ENCODE data around the gene EIF2B4. TPM values are rescaled to one million over a fixed set of nuclear protein-coding genes. Genes with fewer than 3 reads are reported as not detected.

Gene EIF2B4
- total RNA-seq, 1 experiment from 2014 or later, result 50.1 TPM

DNA sequence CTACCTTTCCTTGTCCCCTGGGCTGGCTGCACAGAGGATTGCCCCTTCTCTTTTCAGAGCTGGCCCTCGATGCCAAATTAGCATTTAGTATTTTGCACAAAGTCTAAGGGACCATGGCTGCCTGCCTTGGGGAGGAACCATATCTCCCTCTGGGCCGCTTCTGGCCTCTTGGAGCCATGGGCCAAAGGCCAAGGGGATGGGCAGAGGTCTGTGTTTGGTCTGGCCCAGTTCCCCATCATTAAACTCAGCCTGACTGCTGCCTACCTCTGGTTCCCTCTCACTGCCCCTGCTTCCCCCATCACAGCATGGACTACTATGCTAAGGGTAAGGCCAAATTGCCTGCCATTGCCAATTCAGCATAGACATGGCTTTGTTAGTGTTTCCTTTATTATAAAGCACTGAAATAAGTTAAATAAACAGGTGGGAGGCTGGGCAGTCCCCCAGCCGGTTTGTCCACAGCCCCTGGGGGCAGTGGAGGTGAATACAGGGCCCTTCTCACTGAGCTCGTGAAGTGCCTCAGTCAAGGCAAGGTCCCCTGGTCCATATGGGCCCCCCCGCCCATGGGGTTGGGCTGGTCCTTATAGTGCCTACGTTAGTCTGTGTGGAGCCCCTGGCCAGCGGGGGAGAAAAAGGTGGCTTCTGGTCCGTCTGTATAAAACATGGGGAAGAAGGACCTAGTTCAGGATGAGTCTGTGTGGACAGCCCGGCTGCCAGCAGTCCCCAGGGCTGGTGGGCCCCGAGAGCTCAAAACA, 6.9 kb upstream of the EIF2B4 start:
- peak overlapping the region; percentile 63 for H3K27ac Mint-ChIP-seq (ENCODE audit: low read depth, unreplicated experiment)
- peaks cover 86% of the 10 kb centered on the region for H3K36me3 Mint-ChIP-seq (ENCODE audit: insufficient read depth, unreplicated experiment)
- H3K9me3 Mint-ChIP-seq (ENCODE audit: unreplicated experiment), result no peaks in the 10 kb centered on the region

GRCh38 chr2:27376151-27376865, 6.2 kb upstream of the EIF2B4 start:
- Mint-ChIP-seq H3K9me3 (ENCODE audit: unreplicated experiment) (no peaks in the 10 kb centered on the region), H3K36me3 (ENCODE audit: insufficient read depth, unreplicated experiment) (peaks cover 89% of the 10 kb centered on the region), H3K27me3 (ENCODE audit: insufficient read depth, unreplicated experiment) (no peaks in the 10 kb centered on the region), H3K4me1 (ENCODE audit: insufficient read depth, unreplicated experiment) (peaks cover 19% of the 10 kb centered on the region), H3K4me3 (ENCODE audit: unreplicated experiment) (no peak overlapping the region), H3K27ac (ENCODE audit: low read depth, unreplicated experiment) (no peak overlapping the region)
- TSS peak; percentile 3 for BruUV-seq (replicated peaks)
- ChIA-PET CTCF (no interaction called here), POLR2A (no interaction called here)
- DNase-seq (ENCODE audit: unreplicated experiment), result no peak
- TF ChIP-seq CTCF (IDR thresholded peaks at IDR 0.05; ENCODE audit: unreplicated experiment), result no peak
- intact Hi-C loops (cut with micrococcal nuclease), result no loop called here

More for the DNA sequence above, 6.9 kb upstream of the EIF2B4 start:
- Mint-ChIP-seq H3K4me3 (ENCODE audit: unreplicated experiment) (no peak overlapping the region), H3K27me3 (ENCODE audit: insufficient read depth, unreplicated experiment) (no peaks in the 10 kb centered on the region), H3K4me1 (ENCODE audit: insufficient read depth, unreplicated experiment) (peaks cover 24% of the 10 kb centered on the region)
- ChIA-PET CTCF (no interaction called here), POLR2A (interaction anchor here (5.4 to 5.6 kb wide), 2 partner anchors 7 to 55 kb away, joined by 52 to 114 read pairs; partner anchors contain the start of genes EIF2B4, MPV17 and SNX17)
- BruUV-seq (replicated peaks), result no TSS peak
- TF ChIP-seq CTCF (IDR thresholded peaks at IDR 0.05; ENCODE audit: unreplicated experiment), result no peak
- intact Hi-C loops (cut with micrococcal nuclease), result no loop called here
- no peak for DNase-seq (ENCODE audit: unreplicated experiment)

DNA sequence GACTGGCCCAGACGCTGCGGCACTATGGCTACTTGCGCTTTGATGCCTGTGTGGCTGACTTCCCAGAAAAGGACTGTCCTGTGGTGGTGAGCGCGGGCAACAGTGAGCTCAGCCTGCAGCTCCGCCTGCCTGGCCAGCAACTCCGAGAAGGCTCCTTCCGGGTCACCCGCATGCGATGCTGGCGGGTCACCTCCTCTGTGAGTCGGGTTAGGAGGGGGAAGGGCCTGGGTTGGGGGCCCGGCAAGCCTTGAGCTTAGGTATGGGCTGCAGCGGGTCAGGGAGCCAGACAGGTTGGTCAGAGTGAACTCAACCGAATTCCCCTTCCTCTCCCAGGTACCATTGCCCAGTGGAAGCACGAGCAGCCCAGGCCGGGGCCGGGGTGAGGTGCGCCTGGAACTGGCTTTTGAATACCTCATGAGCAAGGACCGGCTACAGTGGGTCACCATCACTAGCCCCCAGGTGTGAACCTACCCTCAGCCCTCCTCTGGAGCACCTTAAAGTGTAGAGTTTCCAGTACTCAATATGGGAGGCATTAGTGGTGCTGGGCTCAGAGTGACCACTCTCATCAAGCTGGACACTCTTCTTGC, 5.5 kb upstream of the EIF2B4 start:
- no peak overlapping the region for H3K27ac Mint-ChIP-seq (ENCODE audit: low read depth, unreplicated experiment)
- DNase-seq (ENCODE audit: unreplicated experiment), result no peak
- no peaks in the 10 kb centered on the region for H3K27me3 Mint-ChIP-seq (ENCODE audit: insufficient read depth, unreplicated experiment)
- no peaks in the 10 kb centered on the region for H3K9me3 Mint-ChIP-seq (ENCODE audit: unreplicated experiment)
- H3K36me3 Mint-ChIP-seq (ENCODE audit: insufficient read depth, unreplicated experiment), result peaks cover 85% of the 10 kb centered on the region
- POLR2A ChIA-PET, result interaction anchor here (0.6 to 1.4 kb wide), 2 partner anchors 19 to 884 kb away, joined by 3 to 5 read pairs; partner anchors contain the start of gene GTF3C2
- peaks cover 18% of the 10 kb centered on the region for H3K4me1 Mint-ChIP-seq (ENCODE audit: insufficient read depth, unreplicated experiment)
- no peak for TF ChIP-seq CTCF (IDR thresholded peaks at IDR 0.05; ENCODE audit: unreplicated experiment)
- no peak overlapping the region for H3K4me3 Mint-ChIP-seq (ENCODE audit: unreplicated experiment)
- no TSS peak for BruUV-seq (replicated peaks)
- CTCF ChIA-PET, result interaction anchor here (0.6 to 1.2 kb wide), 3 partner anchors 9 to 170 kb away, joined by 3 to 4 read pairs (median 3); no protein-coding TSS in a partner anchor
- intact Hi-C loops (cut with micrococcal nuclease), result no loop called here

- no peak for DNase-seq (ENCODE audit: unreplicated experiment)
- no peak overlapping the region for H3K27ac Mint-ChIP-seq (ENCODE audit: low read depth, unreplicated experiment)
- BruUV-seq (replicated peaks), result no TSS peak
- intact Hi-C loops (cut with micrococcal nuclease), result no loop called here
- H3K4me3 Mint-ChIP-seq (ENCODE audit: unreplicated experiment), result no peak overlapping the region
- H3K4me1 Mint-ChIP-seq (ENCODE audit: insufficient read depth, unreplicated experiment), result peaks cover 19% of the 10 kb centered on the region
- no peaks in the 10 kb centered on the region for H3K27me3 Mint-ChIP-seq (ENCODE audit: insufficient read depth, unreplicated experiment)
- peaks cover 72% of the 10 kb centered on the region for H3K36me3 Mint-ChIP-seq (ENCODE audit: insufficient read depth, unreplicated experiment)
- no peaks in the 10 kb centered on the region for H3K9me3 Mint-ChIP-seq (ENCODE audit: unreplicated experiment)
- POLR2A ChIA-PET, result interaction anchor here (1.0 to 6.6 kb wide), 3 partner anchors 6 to 36 kb away, joined by 3 to 114 read pairs (median 6); partner anchors contain the start of genes PPM1G and ZNF513
- CTCF ChIA-PET, result interaction anchor here (0.7 kb wide), 1 partner anchor 64 kb away, joined by 3 read pairs; no protein-coding TSS in a partner anchor
- TF ChIP-seq CTCF (IDR thresholded peaks at IDR 0.05; ENCODE audit: unreplicated experiment), result no peak
These were observed 3.4 kb upstream of the EIF2B4 start for GRCh38 chr2:27373567-27373966.

All from MCF 10A (cell line).